HG03439 (cell line): ENCODE data around the gene RPL3.
A peak's percentile ranks its signal among the peaks of the same experiment; 100 is the strongest.
"Not testable (repeated sequence)": the region's sequence is repeated elsewhere in the genome, so short reads cannot be mapped to it uniquely, and the experiment has no call there.

Experiments
- ATAC-seq: cut with Tn5 transposase; IDR thresholded peaks from one replicate; pipeline ENCODE4 v1.9.1; 2021; ENCODE audit warnings: mild to moderate bottlenecking, moderate library complexity; ENCODE audit not compliant: unreplicated experiment

RPL3 gene

DNA sequence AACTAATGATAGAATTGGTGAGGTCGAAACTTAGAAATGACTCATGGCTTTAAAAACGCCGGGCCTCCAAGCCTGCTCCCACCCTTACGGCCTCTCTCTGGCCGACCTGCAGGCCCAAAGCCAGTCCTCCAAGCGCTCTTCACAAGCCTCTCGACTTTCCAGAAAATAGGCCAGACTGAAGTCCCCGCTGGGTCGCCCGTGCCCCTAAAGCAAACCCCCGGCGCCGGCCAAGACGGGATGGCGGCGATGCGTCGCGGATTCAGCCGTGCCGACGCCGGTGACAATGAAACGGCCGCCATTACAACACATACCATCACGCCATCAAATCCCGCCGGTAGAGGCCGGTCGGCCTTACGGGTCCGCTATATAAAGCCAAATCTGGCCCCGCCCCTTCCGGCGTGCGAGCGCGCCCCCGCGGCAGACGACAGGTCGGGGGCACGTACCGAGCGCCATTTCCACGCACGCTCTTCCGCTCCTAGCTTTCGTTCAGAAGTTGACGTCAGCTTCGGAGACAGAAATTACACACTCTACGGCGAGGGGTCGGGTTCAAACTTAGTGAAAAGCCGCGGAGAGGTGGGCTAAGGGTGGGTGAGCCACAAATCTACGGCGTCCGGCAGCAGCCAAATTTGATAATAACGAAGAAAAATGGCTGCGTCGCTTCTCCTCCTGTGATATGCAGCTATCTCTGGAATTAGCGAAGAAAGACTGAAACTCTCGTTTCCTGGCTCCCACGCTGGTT lies at the start of gene RPL3:
RPL3 (minus strand) TSS at position 340 of the 739 bp plus-strand sequence; CDS start at position 314, 26 bp downstream.
- ATAC-seq: peak; percentile 88

DNA sequence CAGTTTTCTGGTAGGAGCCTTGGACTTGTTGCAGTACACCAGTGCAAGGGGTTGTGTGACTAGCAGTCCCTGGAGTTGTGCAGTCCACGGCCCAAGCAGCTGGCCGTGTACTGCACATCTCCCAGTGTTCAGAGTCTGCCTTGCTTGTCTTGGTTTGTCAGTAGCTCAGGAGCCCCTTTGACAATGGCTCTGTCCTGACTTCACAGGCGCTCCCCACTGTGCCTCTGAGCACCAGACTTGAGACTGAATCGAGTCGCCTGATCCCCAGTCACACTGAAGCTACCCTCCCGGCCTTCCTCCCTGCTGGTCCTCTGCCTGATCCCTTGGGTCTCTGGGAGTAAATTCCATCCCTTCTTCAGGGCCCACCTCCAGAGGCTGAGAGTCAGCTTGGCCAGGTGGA lies 49.8 kb upstream of the RPL3 start:
- ATAC-seq: no peak

DNA sequence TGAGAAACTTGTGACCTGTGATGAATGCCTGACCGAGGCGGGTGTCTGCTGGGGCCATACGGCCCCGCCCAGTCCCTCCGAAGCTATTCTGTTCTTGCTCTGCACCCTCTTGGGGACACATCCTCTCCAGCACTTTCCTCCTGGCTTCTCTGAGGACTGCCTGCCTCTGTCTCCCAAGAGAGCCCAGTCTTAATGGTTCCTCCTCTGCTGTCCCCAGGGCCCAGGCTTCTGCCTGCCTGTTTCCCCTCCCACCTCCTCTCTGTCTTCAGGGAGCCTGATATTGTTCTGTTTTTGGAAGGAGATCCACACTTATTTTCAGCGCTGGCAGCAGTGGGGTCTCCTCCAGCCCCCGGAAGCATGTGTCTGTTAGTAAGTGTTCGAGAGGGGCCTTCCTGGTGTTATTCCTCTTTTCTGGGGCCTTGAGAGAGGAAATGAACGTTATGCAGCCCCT lies 49.1 kb upstream of the RPL3 start:
- no peak for ATAC-seq

DNA sequence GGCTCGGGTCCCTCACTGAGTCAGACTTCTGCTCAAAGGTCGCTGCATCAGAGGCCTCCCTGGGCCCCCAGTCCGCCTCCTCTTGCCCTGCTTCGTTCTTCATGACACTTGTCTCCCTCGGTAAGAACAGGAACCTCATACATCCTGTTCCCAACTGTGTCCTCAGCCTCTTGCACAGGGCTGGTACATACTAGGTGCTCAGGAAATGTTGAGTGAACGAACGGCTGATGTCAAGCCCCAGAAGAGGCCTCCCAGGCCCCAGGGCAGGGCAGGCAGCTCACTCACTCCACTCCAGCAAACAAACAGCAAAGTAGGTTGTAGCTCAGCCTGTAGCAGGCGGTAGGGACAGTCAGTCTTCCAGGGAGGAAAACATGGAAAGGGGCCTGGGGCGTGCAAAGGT lies 47.6 kb upstream of the RPL3 start:
- no peak for ATAC-seq

- no peak for ATAC-seq
These were observed 46.0 kb upstream of the RPL3 start for GRCh38 chr22:39365492-39365780.

- ATAC-seq: no peak
These were observed 45.5 kb upstream of the RPL3 start for GRCh38 chr22:39364714-39365491.

GRCh38 chr22:39363751-39364515 lies 44.5 kb upstream of the RPL3 start:
- ATAC-seq: no peak

GRCh38 chr22:39362932-39363331 lies 43.5 kb upstream of the RPL3 start:
- no peak for ATAC-seq

DNA sequence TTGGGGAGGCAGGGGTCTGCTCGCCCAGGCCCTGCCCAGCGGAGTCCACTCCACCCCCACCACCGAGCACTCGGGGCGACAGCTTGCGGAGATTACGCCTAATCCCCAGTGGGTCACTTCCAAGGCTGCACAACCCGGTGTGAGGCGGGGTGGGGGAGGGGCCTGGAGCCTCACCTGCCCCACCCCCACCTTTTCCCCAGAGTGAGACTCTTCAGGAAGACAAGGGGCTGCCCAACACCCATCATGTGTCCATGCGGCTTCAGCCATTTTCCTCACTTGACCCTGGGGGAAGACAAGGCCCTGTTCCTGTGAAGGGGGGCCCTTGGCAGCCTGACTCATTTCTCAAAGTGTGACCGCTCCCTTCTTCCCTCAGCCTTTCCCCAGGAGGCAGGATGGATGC lies 42.8 kb upstream of the RPL3 start:
- no peak for ATAC-seq

- ATAC-seq: no peak
These were observed 42.1 kb upstream of the RPL3 start for GRCh38 chr22:39361496-39361895.

GRCh38 chr22:39360674-39361413 lies 41.4 kb upstream of the RPL3 start:
- no peak for ATAC-seq

DNA sequence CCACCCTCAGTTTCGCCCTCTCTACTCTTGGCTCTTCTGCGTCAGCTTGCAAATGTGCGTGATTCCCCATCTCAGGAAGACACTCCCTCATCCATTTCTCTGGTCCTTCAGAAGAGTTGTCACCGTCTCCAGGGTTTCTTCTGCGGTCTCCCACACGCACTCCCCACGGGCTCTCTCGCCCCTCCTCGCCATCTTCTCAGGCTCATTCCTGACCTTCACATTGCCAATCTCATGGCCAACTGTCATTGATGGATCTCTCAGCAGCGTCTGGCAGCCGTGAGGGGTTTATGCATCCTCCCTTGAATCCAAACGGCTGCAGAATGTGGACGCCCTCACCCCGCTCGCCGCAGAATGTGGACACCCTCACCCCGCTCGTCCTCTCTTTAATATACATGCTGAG lies 40.8 kb upstream of the RPL3 start:
- no peak for ATAC-seq

- no peak for ATAC-seq
These were observed 40.3 kb upstream of the RPL3 start for GRCh38 chr22:39359659-39360195.

GRCh38 chr22:39358197-39358596 lies 38.8 kb upstream of the RPL3 start:
- not testable (repeated sequence) for ATAC-seq

DNA sequence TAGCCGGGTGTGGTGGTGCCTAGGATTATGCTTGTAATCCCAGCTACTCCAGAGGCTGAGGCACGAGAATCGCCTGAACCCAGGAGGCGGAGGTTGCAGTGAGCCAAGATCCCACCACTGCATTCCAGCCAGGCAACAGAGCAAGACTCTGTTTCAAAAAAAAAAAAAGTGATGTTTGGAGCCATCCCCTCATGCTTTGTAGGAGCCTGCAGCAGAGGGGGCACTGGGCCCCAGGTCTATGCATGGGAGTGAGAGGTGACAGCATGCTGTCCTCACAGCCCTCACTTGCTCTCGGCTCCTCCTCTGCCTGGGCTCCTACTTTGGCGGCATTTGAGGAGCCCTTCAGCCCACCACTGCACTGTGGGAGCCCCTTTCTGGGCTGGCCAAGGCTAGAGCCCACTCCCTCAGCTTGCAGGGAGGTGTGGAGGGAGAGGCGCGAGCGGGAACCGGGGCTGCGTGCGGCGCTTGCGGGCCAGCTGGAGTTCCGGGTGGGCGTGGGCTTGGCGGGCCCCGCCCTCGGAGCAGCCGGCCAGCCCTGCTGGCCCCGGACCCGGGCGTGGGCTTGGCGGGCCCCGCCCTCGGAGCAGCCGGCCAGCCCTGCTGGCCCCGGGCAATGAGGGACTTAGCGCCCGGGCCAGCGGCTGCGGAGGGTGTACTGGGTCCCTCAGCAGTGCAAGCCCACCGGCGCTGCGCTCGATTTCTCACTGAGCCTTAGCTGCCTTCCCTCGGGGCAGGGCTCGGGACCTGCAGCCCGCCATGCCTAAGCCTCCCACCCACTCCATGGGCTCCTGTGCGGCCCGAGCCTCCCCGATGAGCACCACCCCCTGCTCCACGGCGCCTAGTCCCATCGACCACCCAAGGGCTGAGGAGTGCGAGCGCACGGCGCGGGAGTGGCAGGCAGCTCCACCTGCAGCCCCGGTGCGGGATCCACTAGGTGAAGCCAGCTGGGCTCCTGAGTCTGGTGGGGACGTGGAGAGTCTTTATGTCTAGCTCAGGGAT lies 38.0 kb upstream of the RPL3 start:
- ATAC-seq: not testable (repeated sequence)

GRCh38 chr22:39356464-39356863 lies 37.0 kb upstream of the RPL3 start:
- ATAC-seq: no peak

GRCh38 chr22:39355805-39356204 lies 36.4 kb upstream of the RPL3 start:
- ATAC-seq: not testable (repeated sequence)

DNA sequence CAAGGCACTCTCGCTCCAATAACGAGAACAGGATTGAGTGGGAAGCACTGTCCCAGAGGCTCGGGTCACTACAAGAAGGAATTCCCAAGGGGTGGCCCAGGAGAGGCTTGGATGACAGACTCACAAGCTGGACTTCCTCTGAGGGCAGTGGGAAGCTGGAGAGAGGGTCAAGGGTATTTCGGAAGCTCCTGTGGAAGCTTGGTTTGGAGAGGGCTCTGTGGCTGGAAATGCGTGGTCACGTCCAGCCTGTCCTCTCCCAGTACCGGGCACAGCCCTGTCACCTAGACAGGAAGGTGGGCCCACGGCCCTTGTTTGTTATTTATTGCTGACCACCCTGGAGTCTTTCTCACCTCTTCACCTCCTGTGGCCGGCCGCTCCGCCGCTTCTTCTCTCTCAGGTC lies 35.7 kb upstream of the RPL3 start:
- no peak for ATAC-seq

GRCh38 chr22:39353346-39353745 lies 33.9 kb upstream of the RPL3 start:
- ATAC-seq: no peak
